Measurements from ENCODE around the gene STYXL1.

STYXL1 gene

GRCh38 chr7:75979759-75980429 is 67.9 kb downstream of the STYXL1 start:
- DNase-seq (ENCODE audit: insufficient read length, low spot score) (no peak), FAIRE-seq (no peak)
- TF ChIP-seq POLR2A (IDR thresholded peaks at IDR 0.05; ENCODE audit: low read depth, low read length) = no peak

GRCh38 chr7:75977743-75978142 is 70.1 kb downstream of the STYXL1 start:
- FAIRE-seq = no peak

GRCh38 chr7:75971961-75972763 is 75.6 kb downstream of the STYXL1 start:
- DNase-seq (ENCODE audit: insufficient read length, low spot score) = no peak
- TF ChIP-seq POLR2A (IDR thresholded peaks at IDR 0.05; ENCODE audit: low read depth, low read length) = no peak
- FAIRE-seq = no peak

More at GRCh38 chr7:75977743-75978142, 70.1 kb downstream of the STYXL1 start:
- no peak for DNase-seq (ENCODE audit: insufficient read length, low spot score)
- no peak for TF ChIP-seq POLR2A (IDR thresholded peaks at IDR 0.05; ENCODE audit: low read depth, low read length)

GRCh38 chr7:75971309-75971960 is 76.4 kb downstream of the STYXL1 start:
- DNase-seq (ENCODE audit: insufficient read length, low spot score) (no peak), FAIRE-seq (no peak)
- no peak for TF ChIP-seq POLR2A (IDR thresholded peaks at IDR 0.05; ENCODE audit: low read depth, low read length)

GRCh38 chr7:75969704-75970498 is 77.9 kb downstream of the STYXL1 start:
- TF ChIP-seq POLR2A (IDR thresholded peaks at IDR 0.05; ENCODE audit: low read depth, low read length) = no peak
- DNase-seq (ENCODE audit: insufficient read length, low spot score) = no peak
- FAIRE-seq = no peak

- DNase-seq (ENCODE audit: insufficient read length, low spot score) = no peak
- no peak for FAIRE-seq
- TF ChIP-seq POLR2A (IDR thresholded peaks at IDR 0.05; ENCODE audit: low read depth, low read length) = no peak
Observed at GRCh38 chr7:75969182-75969581, 78.6 kb downstream of the STYXL1 start.

- no peak for TF ChIP-seq POLR2A (IDR thresholded peaks at IDR 0.05; ENCODE audit: low read depth, low read length)
- DNase-seq (ENCODE audit: insufficient read length, low spot score) = no peak
- FAIRE-seq = no peak
Observed at GRCh38 chr7:75968561-75969001, 79.2 kb downstream of the STYXL1 start.

GRCh38 chr7:75968012-75968411 is 79.8 kb downstream of the STYXL1 start:
- no peak for TF ChIP-seq POLR2A (IDR thresholded peaks at IDR 0.05; ENCODE audit: low read depth, low read length)
- FAIRE-seq (no peak), DNase-seq (ENCODE audit: insufficient read length, low spot score) (no peak)

GRCh38 chr7:75967487-75967997 is 80.3 kb downstream of the STYXL1 start:
- TF ChIP-seq POLR2A (IDR thresholded peaks at IDR 0.05; ENCODE audit: low read depth, low read length) = no peak
- FAIRE-seq (no peak), DNase-seq (ENCODE audit: insufficient read length, low spot score) (no peak)

- no peak for TF ChIP-seq POLR2A (IDR thresholded peaks at IDR 0.05; ENCODE audit: low read depth, low read length)
- DNase-seq (ENCODE audit: insufficient read length, low spot score) = no peak
- FAIRE-seq = no peak
Observed at GRCh38 chr7:75967055-75967454, 80.7 kb downstream of the STYXL1 start.

- DNase-seq (ENCODE audit: insufficient read length, low spot score) = no peak
- FAIRE-seq = no peak
- TF ChIP-seq POLR2A (IDR thresholded peaks at IDR 0.05; ENCODE audit: low read depth, low read length) = no peak
Observed at GRCh38 chr7:75966190-75966961, 81.4 kb downstream of the STYXL1 start.

GRCh38 chr7:75965617-75966016 is 82.2 kb downstream of the STYXL1 start:
- FAIRE-seq (no peak), DNase-seq (ENCODE audit: insufficient read length, low spot score) (no peak)
- no peak for TF ChIP-seq POLR2A (IDR thresholded peaks at IDR 0.05; ENCODE audit: low read depth, low read length)
